Hippocampal formation (tissue), 2 donors: ENCODE measurements around the gene PTPRG.
"Not testable (repeated sequence)": the region's sequence is repeated elsewhere in the genome, so short reads cannot be mapped to it uniquely, and the experiment has no call there.

Experiments
- DNase-seq, 2 donors: peaks; one replicate each; lab custom pipeline; 2025; lab: John Stamatoyannopoulos, UW

PTPRG gene

DNA sequence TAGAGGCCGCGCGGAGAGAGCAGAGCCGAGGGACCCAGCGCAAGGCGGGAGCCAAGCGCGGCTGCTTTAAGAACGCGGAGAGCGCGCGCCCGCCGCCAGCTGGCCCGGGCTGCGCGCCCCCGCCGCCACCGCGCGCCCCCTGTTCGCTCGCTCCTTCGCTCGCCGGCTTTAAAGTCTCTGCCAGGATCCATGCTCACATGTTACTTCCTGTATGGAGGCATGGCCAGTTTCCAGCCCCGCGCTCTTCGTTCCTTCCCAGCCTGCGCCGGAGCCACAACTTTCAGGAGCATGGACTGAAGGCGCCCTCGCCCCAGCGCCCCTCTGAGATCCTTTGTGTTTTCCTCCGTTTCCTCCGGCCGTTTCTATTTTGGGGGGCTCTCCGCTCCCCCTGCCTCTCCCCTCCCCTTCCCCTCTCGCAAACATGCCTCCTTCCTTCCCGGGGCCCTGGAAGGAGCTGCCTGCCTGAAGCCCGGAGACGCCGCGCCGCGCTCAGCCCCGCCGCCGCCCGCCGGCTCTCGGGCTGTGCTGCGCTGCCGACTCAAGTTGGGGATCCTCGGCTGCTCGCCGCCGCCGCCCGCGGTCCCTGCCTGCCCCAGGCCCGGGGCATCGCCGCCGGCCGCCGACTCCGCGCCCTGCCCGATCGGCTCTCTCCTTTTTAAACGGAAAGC lies at the start of gene PTPRG:
Gene PTPRG, plus strand, starts transcription at position 198 of the 668 bp plus-strand sequence. CDS start 717 bp downstream, outside the sequence.
- peak; percentile 63 to 77 for DNase-seq

DNA sequence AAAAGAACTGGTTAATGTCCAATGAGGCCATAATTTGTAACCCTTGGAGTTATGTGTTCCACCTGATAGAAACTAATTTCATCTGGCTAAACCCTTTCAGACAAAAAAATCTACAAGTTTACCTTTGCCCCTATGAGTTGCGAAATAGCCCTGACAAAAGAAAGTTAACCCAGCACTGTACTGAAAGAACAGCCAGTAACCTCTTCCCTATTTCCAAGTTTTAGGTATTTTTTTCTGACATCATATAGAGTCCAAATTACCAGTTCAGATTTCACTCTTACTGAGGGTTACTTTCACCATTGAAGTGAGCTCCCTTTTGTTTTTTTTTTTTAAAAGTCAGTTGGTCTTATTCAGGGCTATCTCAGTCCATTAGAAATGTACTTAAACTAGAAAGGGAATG lies 42.8 kb upstream of the PTPRG start:
- DNase-seq: no peak

DNA sequence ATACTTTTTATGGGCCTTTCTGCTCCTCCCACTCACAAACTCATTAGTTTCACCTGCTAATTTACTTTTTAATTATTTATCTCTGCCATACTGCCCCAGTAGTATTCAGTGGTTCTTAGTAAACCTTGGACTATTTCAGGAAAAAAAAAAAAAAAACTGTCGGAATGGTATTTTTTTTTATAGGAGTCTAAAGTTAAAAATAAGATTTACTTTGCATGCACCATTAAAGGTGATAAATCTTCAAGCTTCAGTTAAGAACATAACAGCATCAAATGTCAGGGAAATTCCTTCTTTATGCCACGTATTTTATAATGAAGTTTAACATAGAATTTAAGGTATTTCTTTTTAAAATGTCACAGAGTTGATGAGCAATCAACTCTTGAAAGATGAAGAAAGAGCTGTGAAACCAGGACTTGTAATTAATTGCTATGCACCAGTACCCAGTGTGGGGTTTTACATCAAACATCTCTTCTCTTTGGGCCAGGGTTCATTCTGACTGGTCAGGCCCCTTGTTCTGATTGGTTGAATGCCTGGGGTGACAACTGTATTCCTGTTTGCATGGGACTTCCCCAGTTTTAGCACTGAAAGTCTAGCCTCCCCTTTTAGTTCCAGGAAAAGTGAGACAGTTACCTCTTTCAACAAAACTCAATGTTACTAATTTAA lies 40.3 kb upstream of the PTPRG start:
- DNase-seq: no peak

DNA sequence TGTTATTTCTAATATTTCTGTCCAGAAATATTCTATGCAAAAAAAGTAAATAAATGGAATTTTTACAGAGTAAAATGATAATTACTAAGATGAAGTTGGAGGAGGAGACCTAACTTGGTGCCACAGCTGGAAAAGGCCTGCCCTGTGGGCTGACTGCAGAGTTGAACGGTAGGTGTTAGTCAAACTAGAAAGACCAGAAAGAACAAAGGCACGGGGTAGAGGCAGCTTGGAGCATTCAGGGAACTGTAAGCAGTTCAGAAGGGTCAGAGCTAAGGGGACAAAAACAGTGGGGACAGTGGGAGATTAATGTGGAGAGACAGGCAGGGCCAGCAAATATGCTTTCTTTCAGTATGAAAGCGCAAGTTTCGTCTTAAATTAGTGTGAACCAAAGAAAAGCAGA lies 39.3 kb upstream of the PTPRG start:
- DNase-seq: no peak

DNA sequence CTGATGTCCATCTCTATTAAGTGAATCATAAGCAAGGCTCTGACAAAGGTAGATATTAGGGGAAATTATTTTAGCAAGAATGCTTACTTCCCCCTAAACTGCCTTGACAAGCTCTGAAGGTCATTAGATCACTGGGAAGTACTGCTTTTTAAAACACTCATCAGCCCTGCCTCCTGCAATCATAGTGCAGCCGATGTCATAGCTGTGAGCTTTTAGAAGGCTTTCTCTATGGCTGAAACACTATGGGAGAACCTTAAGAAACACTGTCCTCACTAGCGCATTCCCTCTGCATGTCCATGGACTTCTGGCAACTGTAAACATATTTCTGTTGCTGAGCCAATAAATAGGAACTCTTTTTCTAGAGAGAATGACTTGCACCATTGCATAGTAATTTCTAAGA lies 38.7 kb upstream of the PTPRG start:
- DNase-seq: no peak

DNA sequence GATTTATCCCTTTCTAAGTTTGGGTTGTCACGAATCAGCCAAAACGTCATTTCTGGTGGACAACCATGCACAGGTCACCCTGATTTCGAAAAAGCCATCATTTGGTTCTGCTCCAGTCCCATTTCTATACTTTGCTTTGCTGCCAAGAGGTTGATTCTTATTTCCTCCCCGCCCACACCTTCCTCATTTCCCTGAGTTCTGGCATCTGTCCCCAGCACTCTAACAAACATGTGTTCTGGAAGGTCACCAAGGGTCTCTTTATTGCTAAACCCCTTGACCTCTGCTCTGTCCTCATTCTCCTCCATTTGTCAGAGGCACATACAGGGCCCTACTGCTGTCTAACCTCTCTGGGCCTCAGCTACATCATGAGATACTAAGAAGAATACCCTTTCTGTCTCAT lies 36.4 kb upstream of the PTPRG start:
- no peak for DNase-seq

DNA sequence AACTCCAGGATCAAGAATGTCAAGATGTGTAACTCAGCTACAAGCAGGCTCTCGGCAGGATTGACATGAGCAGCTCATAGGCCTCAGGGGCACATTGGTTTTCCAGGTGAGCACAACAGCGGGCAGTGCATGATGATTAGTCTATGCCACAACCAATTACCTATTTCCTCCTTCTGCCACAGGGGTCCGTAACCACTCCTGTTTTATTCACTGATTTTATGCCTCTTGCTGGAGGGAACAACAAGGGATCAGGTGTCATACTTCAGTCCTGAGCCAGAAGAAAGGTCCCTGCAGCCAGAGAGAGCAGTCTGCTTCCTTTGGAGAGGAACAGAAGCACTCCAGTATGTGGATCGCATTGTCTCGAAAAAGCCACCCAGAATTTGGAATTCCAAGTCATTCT lies 35.1 kb upstream of the PTPRG start:
- no peak for DNase-seq

DNA sequence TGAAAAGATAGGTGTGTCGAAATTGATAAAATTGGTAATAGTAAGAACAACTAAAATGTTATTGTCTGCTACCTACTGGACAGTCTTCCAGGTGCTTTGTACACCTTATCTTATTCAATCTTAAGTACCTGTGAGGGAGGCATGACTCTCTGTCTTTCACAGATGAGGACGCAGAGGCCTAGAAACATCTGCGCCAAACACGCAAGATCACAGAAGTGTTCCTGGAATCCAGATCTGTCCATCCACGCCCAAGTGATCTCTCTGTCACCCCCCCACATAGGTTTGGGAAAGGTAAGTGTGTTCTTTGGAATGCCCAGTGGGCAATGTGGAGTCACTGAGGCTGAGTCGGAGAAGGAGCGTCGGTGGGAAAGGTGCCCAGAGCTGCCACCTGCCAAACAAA lies 34.4 kb upstream of the PTPRG start:
- no peak for DNase-seq

DNA sequence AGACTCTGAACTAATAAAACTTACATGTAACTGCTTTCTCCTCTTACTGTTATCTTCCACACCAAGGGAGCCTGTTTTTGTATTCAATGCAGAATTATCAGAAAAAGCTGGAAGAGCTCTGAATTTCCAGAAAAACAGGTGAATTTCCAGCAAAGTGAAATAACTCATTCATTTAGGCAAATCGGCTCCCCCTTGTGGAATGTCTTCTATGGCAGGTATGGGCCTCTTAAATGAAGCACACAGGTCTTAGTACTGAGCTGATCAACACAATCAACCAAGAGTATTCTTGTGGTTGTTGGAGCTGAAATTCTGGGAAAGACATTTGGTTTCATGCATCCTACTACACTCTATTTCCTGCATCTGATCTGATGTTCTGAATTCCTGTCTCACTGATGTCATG lies 31.0 kb upstream of the PTPRG start:
- no peak for DNase-seq

DNA sequence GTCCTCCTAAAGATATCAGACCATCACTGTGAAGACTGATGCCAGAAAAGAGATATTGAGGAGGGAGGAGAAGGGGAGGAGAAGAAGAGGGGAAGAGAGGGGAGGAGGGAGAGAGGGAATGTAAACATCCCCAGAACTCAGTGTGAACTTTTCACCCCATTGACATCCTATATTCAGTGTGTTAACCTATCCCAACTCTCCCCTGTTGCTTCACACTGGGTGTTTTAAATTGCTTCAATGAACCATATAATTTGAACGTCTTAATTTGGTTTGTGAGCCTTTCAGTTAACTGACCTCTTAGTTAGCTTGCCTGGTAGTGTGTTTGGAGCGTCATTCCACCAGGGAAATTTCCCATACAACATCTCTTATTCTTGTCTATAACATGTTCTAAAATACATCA lies 29.8 kb upstream of the PTPRG start:
- no peak for DNase-seq

DNA sequence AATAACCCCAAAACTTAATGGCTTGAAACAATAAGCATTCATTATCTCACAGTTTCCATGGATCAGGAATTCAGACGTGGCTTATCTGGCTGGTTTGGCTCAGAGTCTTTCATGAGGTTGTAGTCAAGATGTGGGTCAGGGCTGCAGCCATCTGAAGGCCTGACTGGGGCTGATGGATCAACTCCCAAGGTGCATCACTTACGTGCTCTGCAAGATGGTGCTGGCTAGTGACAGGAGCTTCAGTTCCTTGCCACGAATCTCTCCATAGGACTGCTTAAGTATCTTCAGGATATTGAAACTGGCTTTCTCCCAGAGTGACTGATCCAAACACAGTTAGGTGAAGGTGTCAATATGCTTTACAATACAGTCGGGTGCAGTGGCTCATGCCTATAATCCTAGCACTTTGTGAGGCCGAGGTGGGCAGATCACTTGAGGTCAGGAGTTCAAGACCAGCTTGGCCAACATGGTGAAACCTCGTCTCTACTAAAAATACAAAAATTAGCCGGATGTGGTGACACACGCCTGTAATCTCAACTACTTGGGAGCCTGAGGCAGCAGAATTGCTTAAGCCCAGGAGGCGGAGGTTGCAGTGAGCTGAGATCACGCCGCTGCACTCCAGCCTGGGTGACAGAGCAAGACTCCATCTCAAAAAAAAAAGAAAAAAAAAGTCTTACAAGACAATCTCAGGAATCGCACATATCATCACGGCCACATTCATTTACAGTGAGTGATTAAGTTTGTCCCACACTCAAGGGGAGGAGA lies 28.5 kb upstream of the PTPRG start:
- DNase-seq: no peak

DNA sequence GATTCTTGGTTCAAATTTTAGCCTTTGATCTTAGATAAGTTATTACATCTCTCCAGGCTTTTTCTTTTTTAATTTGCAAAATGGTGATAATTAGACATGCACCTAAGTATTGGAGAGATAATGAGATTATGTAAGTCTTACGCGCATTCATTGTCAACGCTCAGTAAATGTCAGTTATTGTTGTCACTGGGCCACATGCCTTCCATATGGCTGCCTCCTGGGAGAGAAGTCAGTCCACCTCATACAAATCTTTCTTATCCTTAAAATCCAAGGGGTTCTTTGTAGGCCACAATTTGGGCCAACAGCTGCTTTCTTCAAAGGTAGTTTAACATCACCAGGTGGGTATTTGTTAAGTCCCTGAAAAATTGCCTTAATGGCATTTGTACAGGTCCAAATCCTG lies 25.5 kb upstream of the PTPRG start:
- no peak for DNase-seq

DNA sequence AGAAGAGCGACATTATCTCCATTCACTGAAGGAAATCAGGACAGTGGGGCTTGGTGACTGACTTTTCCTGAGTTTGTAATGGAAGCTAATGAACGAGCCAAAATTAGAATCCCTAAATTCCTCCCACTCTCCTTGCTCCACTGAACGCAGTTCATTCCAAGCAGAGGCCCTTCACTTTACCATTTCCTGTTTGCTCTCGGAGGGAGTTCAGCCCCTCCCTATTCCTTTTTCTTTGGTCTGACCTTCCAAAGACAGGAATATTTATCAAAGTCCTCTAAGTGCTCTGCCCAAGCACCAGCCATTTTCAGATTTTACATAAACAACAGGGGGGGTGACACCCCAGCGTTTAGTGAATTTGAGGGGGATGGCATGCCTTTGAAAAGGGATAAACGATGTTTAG lies 24.0 kb upstream of the PTPRG start:
- DNase-seq: no peak

DNA sequence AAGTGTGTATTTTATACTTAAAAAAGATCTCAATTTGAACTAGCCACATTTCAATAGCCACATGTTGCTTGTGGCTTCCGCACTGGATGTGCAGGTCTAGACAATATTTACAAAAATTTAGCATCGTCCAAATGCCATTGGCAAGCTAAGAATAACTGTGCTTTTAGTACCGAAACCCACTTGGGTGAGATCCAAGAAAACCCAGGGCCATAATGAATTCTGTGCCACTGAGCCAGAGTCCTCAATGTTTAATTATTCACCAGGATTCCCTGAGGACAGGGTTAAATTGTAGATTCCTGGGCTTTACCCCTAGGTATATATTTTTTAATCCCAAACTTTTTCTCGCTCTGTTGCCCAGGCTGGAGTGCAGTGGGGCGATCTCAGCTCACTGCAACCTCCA lies 22.9 kb upstream of the PTPRG start:
- DNase-seq: no peak

DNA sequence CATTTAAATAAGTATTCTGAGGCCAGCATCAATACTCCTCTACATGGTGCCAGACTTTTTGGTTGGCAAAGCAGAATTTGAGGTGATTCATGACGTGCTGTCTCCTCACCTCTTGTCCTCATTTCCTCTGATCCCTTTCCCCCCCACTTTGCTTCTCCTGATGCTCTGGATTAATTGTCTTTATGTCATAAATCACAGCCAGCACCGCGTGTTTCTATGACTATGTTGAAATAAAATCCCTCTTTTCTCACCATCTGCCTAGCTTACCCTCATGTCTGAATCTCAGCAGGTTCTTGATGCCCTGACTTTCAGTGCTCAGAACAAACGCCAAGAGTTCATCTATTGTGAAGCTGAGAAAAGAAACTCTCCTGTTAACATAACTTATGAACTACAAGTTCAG lies 19.7 kb upstream of the PTPRG start:
- no peak for DNase-seq

DNA sequence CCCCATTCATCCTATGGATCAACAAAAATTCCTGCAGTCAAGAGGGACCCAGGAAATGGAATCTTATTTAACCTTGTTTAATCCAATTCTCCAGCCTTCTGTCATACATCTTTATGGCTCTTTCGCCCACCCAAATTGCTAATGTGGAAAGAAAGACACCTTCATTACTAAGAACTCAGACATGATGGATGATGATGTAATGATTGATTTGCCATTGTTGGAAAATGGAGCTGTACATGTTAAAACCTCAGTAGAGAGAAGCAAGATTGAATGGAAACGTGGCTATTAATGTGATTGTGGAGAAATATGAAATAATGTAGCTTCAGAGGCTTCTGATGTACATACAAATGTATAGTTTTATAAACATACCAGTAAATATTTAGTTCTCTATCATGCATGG lies 15.7 kb upstream of the PTPRG start:
- no peak for DNase-seq

DNA sequence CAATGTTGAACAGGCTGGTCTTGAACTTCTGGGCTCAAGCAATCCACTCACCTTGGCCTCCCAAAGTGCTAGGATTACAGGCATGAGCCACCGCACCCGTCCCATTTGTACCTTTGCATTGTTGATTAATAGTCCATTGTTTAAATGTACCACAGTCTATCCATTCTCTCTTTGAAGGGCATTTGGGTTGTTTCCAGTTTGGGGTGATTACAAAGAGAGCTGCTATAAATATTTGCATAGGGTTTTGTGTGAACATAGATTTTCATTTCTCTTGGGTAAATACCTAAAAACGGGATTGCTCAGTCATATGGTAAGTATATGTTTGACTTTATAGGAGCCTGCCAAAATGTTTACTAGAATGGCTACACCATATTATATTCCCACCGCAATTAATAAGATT lies 13.7 kb upstream of the PTPRG start:
- DNase-seq: no peak

DNA sequence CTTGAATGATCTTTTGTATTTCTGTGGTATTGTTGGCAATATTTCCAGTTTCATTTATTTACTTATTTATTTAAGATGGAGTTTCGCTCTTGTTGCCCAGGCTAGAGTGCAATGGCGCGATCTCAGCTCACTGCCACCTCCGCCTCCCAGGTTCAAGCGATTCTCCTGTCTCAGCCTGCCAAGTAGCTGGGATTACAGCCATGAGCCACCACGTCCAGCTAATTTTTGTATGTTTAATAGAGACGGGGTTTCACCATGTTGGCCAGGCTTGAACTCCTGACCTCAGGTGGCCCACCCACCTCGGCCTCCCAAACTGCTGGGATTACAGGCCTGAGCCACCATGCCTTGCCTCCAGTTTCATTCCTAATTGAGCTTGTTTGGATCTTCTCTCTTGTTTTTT lies 8.7 kb upstream of the PTPRG start:
- not testable (repeated sequence) for DNase-seq

DNA sequence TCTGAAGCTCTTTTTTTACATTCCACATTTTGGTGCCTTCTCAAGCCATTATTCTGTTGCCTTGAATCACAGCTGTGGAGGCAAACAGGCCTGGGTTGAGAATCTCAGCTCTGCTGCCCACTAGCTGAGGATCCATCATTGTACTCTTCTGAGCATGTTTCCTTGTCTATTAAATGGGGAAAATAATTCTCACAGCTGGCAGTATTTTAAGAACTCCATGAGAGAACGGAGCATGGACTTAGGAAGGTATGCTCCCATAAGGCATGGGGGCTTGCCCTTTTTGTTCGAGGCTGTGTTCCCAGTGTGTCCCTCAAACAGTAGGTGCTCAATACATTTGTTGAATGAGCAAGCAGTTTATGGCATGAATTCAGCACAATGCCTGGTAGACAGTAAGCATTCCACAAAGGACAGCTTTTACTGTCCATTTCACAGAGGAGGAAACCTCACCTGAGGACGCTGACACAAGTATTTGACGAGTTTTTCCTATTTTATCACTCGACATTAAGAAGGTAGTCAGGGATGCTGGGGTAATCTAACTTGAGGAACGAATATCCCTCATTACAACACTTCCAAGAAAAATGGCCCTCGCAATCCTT lies 2.1 kb upstream of the PTPRG start:
- DNase-seq: no peak

DNA sequence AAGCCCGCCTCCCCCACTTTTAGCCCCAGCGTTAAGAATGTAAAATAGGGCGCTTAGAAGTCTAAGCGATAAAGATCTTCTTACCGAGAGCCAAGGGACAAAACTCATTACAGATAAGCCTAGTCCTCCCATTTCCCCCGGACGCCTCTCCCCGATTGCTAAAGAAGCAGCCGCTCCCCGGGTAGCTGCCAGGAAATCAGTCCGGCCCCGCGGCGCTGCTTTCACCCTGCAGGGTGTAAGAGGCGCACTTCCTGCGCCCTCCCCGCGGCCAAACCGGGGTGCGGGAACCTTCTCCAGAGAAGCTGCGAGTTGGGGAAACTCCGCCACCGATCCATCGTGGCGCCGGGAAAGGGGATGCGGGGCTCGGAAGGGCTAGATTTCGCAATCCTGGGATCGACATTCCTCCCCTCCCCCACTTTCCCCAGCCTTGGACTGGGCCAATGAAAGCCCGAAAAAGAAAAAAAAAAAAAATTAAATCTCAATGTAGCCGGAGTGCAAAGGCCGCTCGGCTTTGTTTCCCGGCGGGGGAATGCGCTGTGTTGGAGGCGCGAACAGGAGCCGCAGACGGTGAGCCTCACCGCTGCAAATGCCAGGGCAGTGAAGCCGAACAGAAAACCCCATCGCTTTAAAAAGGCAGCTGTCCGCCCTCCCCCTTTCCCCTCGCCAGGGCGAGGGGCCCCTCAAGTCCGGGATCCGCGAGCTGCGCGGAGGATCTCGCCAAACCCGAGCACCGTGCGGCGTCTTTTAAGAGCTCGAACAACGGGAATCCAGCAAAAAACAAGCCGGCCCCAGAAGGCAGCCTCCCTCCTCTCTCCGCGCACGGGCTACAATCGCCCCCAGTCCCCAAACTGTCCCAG lies 626 bp upstream of the PTPRG start:
- peak in 1 of 2 donors; percentile 40 for DNase-seq

DNA sequence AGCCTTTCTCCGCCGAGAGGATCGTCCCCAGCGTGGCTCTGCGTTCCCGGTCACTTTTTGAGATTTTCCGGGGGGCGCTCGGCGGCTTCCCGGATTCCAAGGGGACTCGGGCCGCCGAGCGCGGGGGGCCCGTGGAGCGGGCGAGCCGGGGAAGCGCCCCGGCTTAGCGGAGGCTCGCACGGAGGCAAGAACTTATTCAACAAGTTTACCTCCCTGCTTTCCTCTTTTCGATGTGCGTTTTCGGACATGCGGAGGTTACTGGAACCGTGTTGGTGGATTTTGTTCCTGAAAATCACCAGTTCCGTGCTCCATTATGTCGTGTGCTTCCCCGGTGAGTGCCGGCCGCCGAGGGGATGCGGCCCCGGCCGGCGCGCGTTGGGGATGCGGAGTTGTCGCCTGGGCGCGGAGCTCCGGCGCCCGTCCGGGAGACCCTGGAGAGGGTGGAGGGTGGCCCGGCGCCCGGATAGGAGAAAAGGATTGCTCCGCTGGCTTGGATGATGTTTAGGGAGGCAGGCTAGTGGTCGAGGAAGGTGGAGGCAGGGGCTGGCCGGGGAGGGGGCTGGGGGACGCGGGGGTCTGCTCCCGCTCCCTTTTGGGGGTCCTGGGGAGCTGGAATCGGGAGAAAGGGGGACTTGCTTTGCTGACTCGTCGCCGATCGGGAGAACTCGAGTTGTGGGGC lies 810 bp downstream of the PTPRG start:
- DNase-seq: no peak
